Keratinocyte (primary cell): Measurements from ENCODE around the gene HLA-F.

Experiments
- EZH2 ChIP-seq: IDR thresholded peaks from one replicate; pipeline ENCODE4 v1.6.1; 2012; ENCODE audit warnings: inconsistent platforms, mild to moderate bottlenecking, low read length, moderate library complexity
- TF ChIP-seq, protein P1 (sequence below), 3 experiments: IDR thresholded peaks in 1 of 3; conservative IDR thresholded peaks in 1 of 3; optimal IDR thresholded peaks in 1 of 3; 2 replicates in 2 of 3; 3 replicates in 1 of 3; pipeline versions ENCODE3 to v1.5.1; 2011; ENCODE audit warnings: low read length in 3 of 3, mild to moderate bottlenecking in 3 of 3, moderate library complexity in 2 of 3, control low read depth in 1 of 3, inconsistent platforms in 1 of 3; ENCODE audit not compliant: insufficient read depth in 2 of 3; ENCODE audit errors: extremely low read depth in 1 of 3

DNA sequence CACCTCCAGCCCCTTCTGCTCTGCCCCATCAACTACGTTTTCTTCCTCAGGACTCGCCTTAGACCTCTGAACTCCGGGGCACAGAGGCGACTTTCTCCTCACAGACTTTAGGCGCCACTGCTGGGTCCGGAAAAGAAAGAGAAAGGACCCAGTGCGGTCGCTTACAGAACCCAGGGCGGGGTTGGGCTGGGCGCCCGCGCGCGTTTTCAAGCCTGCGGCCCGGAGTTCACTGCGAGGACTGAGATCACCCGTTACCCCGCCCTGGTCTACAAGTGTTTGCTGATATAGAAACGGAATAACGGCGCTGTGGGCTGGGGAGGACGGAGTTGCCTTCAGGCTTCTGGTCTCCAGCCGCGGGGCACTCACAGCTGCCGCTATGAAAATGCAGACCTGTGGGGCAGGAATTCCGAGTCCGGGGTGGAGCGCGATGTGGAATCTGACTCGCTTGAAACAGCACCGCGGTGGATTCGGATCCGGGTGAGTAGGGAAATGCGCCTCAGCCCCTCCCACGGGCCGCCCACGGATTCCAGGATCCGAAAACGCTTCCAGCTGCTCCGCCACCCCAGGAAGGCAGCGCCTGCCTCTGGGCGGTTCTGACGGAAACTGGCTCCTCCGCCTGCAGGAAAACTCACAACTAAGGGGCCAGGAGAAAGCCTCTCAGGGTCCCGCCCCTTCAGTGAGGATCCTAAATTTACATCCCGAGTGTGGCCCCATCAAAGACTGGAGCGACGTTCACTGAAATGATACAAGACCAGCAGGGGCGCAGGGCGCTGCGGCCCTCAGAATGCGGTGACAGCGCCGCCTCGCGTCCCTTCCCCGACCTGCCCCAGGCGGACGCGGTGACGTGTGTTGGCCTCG lies 29.4 kb downstream of the HLA-F start:
- TF ChIP-seq, protein P1, sequence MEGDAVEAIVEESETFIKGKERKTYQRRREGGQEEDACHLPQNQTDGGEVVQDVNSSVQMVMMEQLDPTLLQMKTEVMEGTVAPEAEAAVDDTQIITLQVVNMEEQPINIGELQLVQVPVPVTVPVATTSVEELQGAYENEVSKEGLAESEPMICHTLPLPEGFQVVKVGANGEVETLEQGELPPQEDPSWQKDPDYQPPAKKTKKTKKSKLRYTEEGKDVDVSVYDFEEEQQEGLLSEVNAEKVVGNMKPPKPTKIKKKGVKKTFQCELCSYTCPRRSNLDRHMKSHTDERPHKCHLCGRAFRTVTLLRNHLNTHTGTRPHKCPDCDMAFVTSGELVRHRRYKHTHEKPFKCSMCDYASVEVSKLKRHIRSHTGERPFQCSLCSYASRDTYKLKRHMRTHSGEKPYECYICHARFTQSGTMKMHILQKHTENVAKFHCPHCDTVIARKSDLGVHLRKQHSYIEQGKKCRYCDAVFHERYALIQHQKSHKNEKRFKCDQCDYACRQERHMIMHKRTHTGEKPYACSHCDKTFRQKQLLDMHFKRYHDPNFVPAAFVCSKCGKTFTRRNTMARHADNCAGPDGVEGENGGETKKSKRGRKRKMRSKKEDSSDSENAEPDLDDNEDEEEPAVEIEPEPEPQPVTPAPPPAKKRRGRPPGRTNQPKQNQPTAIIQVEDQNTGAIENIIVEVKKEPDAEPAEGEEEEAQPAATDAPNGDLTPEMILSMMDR (optimal IDR thresholded peaks at IDR 0.05 in 1 of 3, IDR thresholded peaks at IDR 0.05 in 1 of 3, conservative IDR thresholded peaks at IDR 0.05 in 1 of 3; ENCODE audit: extremely low read depth in 1 of 3, insufficient read depth in 2 of 3, low read length in 3 of 3) = peak; percentile 85 to 95 (median 93)
- TF ChIP-seq EZH2 = no peak
